Upper lobe of right lung (tissue), 1 donor: Measurements from ENCODE around the gene ESRRA. TPM values are rescaled to one million over a fixed set of nuclear protein-coding genes. Genes with fewer than 3 reads are reported as not detected.

ENCODE experiments used
- ATAC-seq: fragments of 200-7000 bp; cut with Tn5 transposase; one replicate; pipeline ENCODE4 v1.9.1; 2020; ENCODE audit warnings: mild to moderate bottlenecking, moderate library complexity
- DNase-seq: peaks from one replicate; pipeline ENCODE4 v3.0.0-alpha.2; 2020
- H3K27ac ChIP-seq: fragments of 200-600 bp; one replicate; pipeline ENCODE4 v1.8.0; 2022
- H3K27me3 ChIP-seq: fragments of 200-600 bp; one replicate; pipeline ENCODE4 v1.8.0; 2022; ENCODE audit warnings: mild to moderate bottlenecking
- H3K36me3 ChIP-seq: fragments of 200-600 bp; one replicate; pipeline ENCODE4 v1.8.0; 2022
- H3K4me1 ChIP-seq: fragments of 200-600 bp; one replicate; pipeline ENCODE4 v1.8.0; 2022
- H3K4me3 ChIP-seq: fragments of 200-600 bp; one replicate; pipeline ENCODE4 v1.8.0; 2022; ENCODE audit warnings: mild to moderate bottlenecking
- H3K9me3 ChIP-seq: fragments of 200-600 bp; one replicate; pipeline ENCODE4 v1.8.0; 2022
- intact Hi-C: fragments of 100-400 bp; cut with DNase I; formaldehyde crosslinking; loops from one replicate; pipeline ENCODE4 v1.11.0; 2022
- total RNA-seq: library from RNA; stranded (reverse); fragmentation: NEBNext Ultra II Directional; extraction: Animal tissue kit (Norgen Biotek cat#: 25700); gene quantifications from one replicate; pipeline ENCODE4 v1.2.1, GENCODE V29; 2021
- TF ChIP-seq, protein P1 (sequence below): fragments of 200-600 bp; IDR thresholded peaks from one replicate; pipeline ENCODE4 v1.8.0; 2022; ENCODE audit warnings: antibody characterized with exemption
- donor health status: DM: no; HTN: yes; CAD: no; lungs with severe emphysema.

The ESRRA gene
- total RNA-seq, 1 donor from 2014 or later, result 51.9 TPM

DNA sequence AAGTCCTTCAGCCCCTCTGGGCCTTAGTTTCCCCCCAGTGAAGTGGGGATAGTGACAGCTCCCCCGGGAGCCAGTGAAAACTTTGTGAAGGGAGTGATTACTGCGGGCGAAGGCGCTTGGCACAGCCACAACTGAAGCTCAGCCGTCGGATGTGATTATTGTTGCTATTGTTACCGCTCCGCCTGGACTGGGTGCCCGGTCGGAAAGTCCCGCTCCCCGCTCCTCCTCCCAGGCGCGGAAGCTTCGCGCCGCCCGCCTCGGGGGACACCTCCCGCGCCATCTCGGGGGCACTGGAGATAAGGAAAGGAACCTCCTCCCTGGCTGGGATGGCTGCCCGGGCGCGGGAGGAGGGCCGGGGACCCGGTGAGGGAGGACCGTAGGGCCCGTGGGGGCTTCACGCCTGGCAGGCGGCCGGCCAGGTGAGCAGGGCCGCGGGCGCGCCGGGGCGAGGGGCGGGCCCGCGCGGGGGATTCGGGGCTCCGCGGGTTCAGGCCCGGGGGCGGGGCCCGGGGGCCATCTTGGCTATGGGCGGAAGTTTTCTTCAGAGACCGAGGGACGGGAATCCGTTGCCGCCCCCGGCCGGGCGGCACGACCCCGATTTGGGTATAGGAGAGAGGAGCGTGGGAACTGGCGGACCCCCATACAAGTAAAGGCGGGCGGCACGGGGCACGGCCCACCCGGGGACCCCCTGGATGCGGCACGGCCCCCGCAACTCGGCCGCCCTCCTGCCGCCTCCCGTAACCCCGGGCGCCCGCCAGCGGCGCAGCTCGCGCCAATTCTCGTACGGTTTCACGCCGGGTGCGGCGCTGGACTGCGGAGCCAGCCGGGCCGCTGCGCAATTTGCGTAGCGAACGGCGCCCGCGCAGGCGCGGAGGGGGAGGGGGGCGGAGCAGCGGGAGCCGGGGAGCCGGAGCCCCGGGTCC, 20.1 kb upstream of the ESRRA start, which contains the start of gene GPR137:
Gene GPR137, plus strand, starts transcription at position 887 of the 923 bp plus-strand sequence. CDS start 677 bp downstream, outside the sequence.
- TF ChIP-seq, protein P1, sequence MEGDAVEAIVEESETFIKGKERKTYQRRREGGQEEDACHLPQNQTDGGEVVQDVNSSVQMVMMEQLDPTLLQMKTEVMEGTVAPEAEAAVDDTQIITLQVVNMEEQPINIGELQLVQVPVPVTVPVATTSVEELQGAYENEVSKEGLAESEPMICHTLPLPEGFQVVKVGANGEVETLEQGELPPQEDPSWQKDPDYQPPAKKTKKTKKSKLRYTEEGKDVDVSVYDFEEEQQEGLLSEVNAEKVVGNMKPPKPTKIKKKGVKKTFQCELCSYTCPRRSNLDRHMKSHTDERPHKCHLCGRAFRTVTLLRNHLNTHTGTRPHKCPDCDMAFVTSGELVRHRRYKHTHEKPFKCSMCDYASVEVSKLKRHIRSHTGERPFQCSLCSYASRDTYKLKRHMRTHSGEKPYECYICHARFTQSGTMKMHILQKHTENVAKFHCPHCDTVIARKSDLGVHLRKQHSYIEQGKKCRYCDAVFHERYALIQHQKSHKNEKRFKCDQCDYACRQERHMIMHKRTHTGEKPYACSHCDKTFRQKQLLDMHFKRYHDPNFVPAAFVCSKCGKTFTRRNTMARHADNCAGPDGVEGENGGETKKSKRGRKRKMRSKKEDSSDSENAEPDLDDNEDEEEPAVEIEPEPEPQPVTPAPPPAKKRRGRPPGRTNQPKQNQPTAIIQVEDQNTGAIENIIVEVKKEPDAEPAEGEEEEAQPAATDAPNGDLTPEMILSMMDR, result no peak
- ATAC-seq (peak; percentile 80), DNase-seq (peak; percentile 94)
- Histone ChIP-seq H3K27me3 (no peaks in the 10 kb centered on the region), H3K27ac (peak within 1 kb of the TSS; percentile 95), H3K4me1 (peaks cover 27% of the 10 kb centered on the region), H3K36me3 (peaks cover 10% of the 10 kb centered on the region), H3K9me3 (no peaks in the 10 kb centered on the region), H3K4me3 (peak within 1 kb of the TSS; percentile 96)
- intact Hi-C loops, result no loop called here

DNA sequence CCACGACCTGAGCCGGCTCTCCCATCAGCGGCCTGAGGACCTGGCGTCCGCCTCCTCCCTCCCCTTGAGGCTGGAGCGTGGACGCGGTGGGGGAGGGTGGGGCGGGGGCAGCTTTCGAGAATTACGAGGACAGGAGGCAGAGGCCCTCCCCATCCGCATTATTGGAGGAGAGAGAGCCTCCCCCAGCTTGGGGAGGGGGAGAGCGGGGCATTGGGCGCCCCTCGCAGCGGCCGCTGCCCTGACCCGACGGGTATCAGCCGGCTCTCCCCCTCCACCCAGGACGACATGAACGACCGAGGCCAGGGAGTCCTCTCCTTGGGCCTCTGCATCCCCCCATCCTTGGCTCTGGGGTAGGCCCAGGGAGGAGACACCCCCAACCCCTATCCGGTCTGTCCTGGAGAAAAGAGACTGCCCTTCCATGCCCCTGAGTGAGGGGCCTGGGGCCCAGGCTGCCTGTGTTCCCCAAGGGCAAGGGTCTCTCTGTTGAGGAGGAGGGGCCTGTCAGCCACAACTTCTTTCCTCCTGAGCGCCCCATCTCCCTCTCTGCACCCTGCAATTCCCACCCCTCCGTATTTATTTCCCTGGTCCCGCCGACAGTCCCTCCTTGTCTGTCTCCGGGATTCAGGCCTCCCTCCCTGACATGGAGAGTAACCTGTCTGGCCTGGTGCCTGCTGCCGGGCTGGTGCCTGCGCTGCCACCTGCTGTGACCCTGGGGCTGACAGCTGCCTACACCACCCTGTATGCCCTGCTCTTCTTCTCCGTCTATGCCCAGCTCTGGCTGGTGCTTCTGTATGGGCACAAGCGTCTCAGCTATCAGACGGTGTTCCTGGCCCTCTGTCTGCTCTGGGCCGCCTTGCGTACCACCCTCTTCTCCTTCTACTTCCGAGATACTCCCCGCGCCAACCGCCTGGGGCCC, 19.2 kb upstream of the ESRRA start:
- Histone ChIP-seq H3K9me3 (no peaks in the 10 kb centered on the region), H3K4me1 (peaks cover 27% of the 10 kb centered on the region), H3K36me3 (peaks cover 10% of the 10 kb centered on the region), H3K27ac (peak overlapping the region; percentile 95), H3K4me3 (peak overlapping the region; percentile 96), H3K27me3 (peaks cover 7% of the 10 kb centered on the region)
- no peak for DNase-seq
- TF ChIP-seq, protein P1, result no peak
- no peak for ATAC-seq
- intact Hi-C loops, result no loop called here

DNA sequence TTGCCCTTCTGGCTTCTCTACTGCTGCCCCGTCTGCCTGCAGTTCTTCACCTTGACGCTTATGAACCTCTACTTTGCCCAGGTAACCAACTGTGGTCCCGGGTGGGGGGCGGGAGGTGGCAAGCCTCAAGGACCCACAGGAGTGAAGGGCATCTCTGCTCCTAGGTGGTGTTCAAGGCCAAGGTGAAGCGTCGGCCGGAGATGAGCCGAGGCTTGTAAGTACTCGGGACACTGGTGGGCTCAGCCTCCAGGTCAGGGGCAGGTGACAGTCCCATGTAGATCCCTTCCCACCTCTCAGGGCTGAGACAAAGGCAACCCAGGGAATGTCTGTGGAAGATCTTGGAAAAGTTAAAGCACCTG, 18.5 kb upstream of the ESRRA start:
- DNase-seq (no peak), ATAC-seq (no peak)
- Histone ChIP-seq H3K4me1 (peaks cover 25% of the 10 kb centered on the region), H3K4me3 (no peak overlapping the region), H3K9me3 (no peaks in the 10 kb centered on the region), H3K27ac (no peak overlapping the region), H3K27me3 (peaks cover 13% of the 10 kb centered on the region), H3K36me3 (peaks cover 9% of the 10 kb centered on the region)
- TF ChIP-seq, protein P1, result no peak
- intact Hi-C loops, result no loop called here

DNA sequence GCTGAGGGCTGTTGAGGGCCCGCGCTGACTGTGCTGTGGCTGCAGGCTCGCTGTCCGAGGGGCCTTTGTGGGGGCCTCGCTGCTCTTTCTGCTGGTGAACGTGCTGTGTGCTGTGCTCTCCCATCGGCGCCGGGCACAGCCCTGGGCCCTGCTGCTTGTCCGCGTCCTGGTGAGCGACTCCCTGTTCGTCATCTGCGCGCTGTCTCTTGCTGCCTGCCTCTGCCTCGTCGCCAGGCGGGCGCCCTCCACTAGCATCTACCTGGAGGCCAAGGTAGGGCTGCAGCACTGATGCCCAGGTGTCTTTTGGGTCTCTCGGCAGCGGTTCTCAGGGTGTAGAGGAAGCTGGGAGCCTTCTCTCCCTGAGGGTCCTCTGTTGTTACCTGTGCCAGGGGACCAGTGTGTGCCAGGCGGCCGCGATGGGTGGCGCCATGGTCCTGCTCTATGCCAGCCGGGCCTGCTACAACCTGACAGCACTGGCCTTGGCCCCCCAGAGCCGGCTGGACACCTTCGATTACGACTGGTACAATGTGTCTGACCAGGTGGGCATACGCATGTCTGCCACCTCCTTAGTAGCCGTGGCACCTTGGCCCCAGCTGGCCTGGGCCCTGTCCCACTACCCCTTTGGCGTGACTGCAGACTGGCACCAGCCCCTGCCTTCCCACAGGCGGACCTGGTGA, 17.5 kb upstream of the ESRRA start:
- Histone ChIP-seq H3K4me1 (peaks cover 23% of the 10 kb centered on the region), H3K27me3 (peaks cover 24% of the 10 kb centered on the region), H3K4me3 (no peak overlapping the region), H3K36me3 (no peaks in the 10 kb centered on the region), H3K27ac (no peak overlapping the region), H3K9me3 (no peaks in the 10 kb centered on the region)
- ATAC-seq (no peak), DNase-seq (no peak)
- TF ChIP-seq, protein P1, result no peak
- intact Hi-C loops, result no loop called here

DNA sequence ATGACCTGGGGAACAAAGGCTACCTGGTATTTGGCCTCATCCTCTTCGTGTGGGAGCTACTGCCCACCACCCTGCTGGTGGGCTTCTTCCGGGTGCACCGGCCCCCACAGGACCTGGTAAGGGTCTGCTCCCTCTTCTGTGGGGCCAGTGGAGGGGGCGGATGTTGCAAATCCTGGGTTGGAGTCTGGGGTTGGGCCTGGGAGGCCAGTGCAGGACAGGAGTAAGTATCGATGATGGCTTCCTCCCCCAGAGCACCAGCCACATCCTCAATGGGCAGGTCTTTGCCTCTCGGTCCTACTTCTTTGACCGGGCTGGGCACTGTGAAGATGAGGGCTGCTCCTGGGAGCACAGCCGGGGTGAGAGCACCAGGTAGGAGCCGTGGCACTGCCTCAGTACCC, 17.0 kb upstream of the ESRRA start:
- H3K27ac ChIP-seq, result no peak overlapping the region
- intact Hi-C loops, result no loop called here
- ATAC-seq, result no peak
- peaks cover 29% of the 10 kb centered on the region for H3K27me3 ChIP-seq
- no peaks in the 10 kb centered on the region for H3K9me3 ChIP-seq
- TF ChIP-seq, protein P1, result no peak
- no peak for DNase-seq
- peaks cover 18% of the 10 kb centered on the region for H3K4me1 ChIP-seq
- H3K4me3 ChIP-seq, result no peak overlapping the region
- H3K36me3 ChIP-seq, result no peaks in the 10 kb centered on the region
